Right atrium auricular region (tissue), 2 donors: Measurements from ENCODE around the gene KRT78. TPM values are rescaled to one million over a fixed set of nuclear protein-coding genes. Genes with fewer than 3 reads are reported as not detected.

Experiments
- DNase-seq: peaks from one replicate; pipeline ENCODE4 v3.0.0-alpha.2; 2019; ENCODE audit warnings: low spot score
- H3K27ac ChIP-seq, 2 donors: fragments of 200-600 bp; sonication (generic); 1 replicate in 1 of 2; 2 replicates in 1 of 2; pipeline ENCODE4 v1.5.1; 2016 to 2019
- H3K27me3 ChIP-seq, 2 donors: fragments of 200-600 bp; sonication (generic); one replicate each; pipeline versions ENCODE4 v1.5.1 to v1.6.0; 2017 to 2019
- H3K36me3 ChIP-seq: fragments of 200-600 bp; sonication (generic); one replicate; pipeline ENCODE4 v1.5.1; 2016
- H3K4me1 ChIP-seq, 2 donors: fragments of 200-600 bp; sonication (generic); one replicate each; pipeline versions ENCODE4 v1.5.1 to v1.6.0; 2017 to 2019
- H3K4me3 ChIP-seq, 2 donors: fragments of 200-600 bp; sonication (generic); 1 replicate in 1 of 2; 2 replicates in 1 of 2; pipeline ENCODE4 v1.5.1; 2017 to 2019; ENCODE audit warnings: mild to moderate bottlenecking in 1 of 2, moderate library complexity in 1 of 2
- H3K9me3 ChIP-seq, 2 donors: fragments of 200-600 bp; sonication (generic); one replicate each; pipeline ENCODE4 v1.5.1; 2019
- total RNA-seq, 2 donors: library from RNA; depleted of rRNA; stranded (reverse); fragments of >200 nt; gene quantifications; one replicate each; pipeline ENCODE4 v1.1.0, GENCODE V29; 2016
- TF ChIP-seq, protein P1 (sequence below), 2 donors: fragments of 200-600 bp; sonication (generic); IDR thresholded peaks; one replicate each; pipeline ENCODE4 v1.5.1; 2019; ENCODE audit warnings: antibody characterized with exemption in 2 of 2

Gene KRT78
- total RNA-seq, 2 donors from 2014 or later = not detected

- TF ChIP-seq, protein P1, sequence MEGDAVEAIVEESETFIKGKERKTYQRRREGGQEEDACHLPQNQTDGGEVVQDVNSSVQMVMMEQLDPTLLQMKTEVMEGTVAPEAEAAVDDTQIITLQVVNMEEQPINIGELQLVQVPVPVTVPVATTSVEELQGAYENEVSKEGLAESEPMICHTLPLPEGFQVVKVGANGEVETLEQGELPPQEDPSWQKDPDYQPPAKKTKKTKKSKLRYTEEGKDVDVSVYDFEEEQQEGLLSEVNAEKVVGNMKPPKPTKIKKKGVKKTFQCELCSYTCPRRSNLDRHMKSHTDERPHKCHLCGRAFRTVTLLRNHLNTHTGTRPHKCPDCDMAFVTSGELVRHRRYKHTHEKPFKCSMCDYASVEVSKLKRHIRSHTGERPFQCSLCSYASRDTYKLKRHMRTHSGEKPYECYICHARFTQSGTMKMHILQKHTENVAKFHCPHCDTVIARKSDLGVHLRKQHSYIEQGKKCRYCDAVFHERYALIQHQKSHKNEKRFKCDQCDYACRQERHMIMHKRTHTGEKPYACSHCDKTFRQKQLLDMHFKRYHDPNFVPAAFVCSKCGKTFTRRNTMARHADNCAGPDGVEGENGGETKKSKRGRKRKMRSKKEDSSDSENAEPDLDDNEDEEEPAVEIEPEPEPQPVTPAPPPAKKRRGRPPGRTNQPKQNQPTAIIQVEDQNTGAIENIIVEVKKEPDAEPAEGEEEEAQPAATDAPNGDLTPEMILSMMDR (IDR thresholded peaks at IDR 0.05) = no peak
- Histone ChIP-seq H3K4me3 (no peak overlapping the region), H3K27ac (no peak overlapping the region), H3K9me3 (no peaks in the 10 kb centered on the region), H3K27me3 (no peaks in the 10 kb centered on the region), H3K4me1 (no peaks in the 10 kb centered on the region), H3K36me3 (no peaks in the 10 kb centered on the region)
- DNase-seq = no peak
Measured at GRCh38 chr12:52814710-52815155, 34.1 kb downstream of the KRT78 start.

GRCh38 chr12:52813885-52814709, 34.7 kb downstream of the KRT78 start, which contains the start of gene KRT4:
TSS of gene KRT4 (minus strand) at chr12:52814116. CDS start at chr12:52814058, 58 bp downstream.
- Histone ChIP-seq H3K27me3 (no peaks in the 10 kb centered on the region), H3K4me1 (no peaks in the 10 kb centered on the region), H3K27ac (no peak within 1 kb of the TSS), H3K36me3 (no peaks in the 10 kb centered on the region), H3K9me3 (no peaks in the 10 kb centered on the region), H3K4me3 (no peak within 1 kb of the TSS)
- no peak for DNase-seq
- TF ChIP-seq, protein P1 (IDR thresholded peaks at IDR 0.05) = no peak

GRCh38 chr12:52813203-52813819, 35.5 kb downstream of the KRT78 start:
- DNase-seq = no peak
- no peaks in the 10 kb centered on the region for H3K4me1 ChIP-seq
- TF ChIP-seq, protein P1 (IDR thresholded peaks at IDR 0.05) = no peak

DNA sequence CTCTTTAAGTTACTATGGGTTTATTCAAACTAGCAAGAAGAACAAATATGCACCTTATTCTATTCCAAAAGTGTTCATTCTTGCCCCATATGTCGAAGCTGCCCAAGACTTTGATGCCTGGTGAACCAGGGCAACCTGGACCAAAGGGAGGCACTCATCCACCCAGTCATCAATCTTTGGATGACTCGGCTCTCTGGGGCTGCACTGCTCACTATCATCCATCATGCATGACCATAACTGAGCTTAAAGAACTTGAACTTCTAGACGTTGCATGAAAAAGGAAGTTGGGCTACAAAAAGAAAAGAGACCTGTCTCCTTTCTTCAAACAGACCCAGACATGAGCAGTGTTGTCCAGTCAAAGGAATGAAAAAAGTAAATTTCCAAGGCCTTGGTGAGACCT, 36.0 kb downstream of the KRT78 start:
- no peaks in the 10 kb centered on the region for H3K9me3 ChIP-seq
- no peak for DNase-seq
- TF ChIP-seq, protein P1 (IDR thresholded peaks at IDR 0.05) = no peak
- H3K36me3 ChIP-seq = no peaks in the 10 kb centered on the region
- no peak overlapping the region for H3K27ac ChIP-seq
- no peak overlapping the region for H3K4me3 ChIP-seq
- H3K4me1 ChIP-seq = no peaks in the 10 kb centered on the region
- no peaks in the 10 kb centered on the region for H3K27me3 ChIP-seq

More at GRCh38 chr12:52813203-52813819, 35.5 kb downstream of the KRT78 start:
- Histone ChIP-seq H3K4me3 (no peak overlapping the region), H3K36me3 (no peaks in the 10 kb centered on the region), H3K27ac (no peak overlapping the region), H3K27me3 (no peaks in the 10 kb centered on the region), H3K9me3 (no peaks in the 10 kb centered on the region)

- Histone ChIP-seq H3K36me3 (no peaks in the 10 kb centered on the region), H3K9me3 (no peaks in the 10 kb centered on the region), H3K4me3 (no peak overlapping the region), H3K4me1 (no peaks in the 10 kb centered on the region), H3K27ac (no peak overlapping the region), H3K27me3 (no peaks in the 10 kb centered on the region)
- no peak for DNase-seq
- TF ChIP-seq, protein P1 (IDR thresholded peaks at IDR 0.05) = no peak
Measured at GRCh38 chr12:52812073-52812400, 36.8 kb downstream of the KRT78 start.
